Stimulated activated CD8-positive, alpha-beta memory T cell treated with anti-CD3 and anti-CD28 coated beads, Interleukin-15, amount 100 ng/mL, for 1 hour (primary cell): ENCODE data around the gene CPLX3.

Experiments
- DNase-seq: peaks from one replicate; pipeline ENCODE4 v3.0.0-alpha.2; 2020; ENCODE audit warnings: low read depth

CPLX3 gene

GRCh38 chr15:74844319-74845207 lies 18.1 kb downstream of the CPLX3 start:
- DNase-seq, result no peak

DNA sequence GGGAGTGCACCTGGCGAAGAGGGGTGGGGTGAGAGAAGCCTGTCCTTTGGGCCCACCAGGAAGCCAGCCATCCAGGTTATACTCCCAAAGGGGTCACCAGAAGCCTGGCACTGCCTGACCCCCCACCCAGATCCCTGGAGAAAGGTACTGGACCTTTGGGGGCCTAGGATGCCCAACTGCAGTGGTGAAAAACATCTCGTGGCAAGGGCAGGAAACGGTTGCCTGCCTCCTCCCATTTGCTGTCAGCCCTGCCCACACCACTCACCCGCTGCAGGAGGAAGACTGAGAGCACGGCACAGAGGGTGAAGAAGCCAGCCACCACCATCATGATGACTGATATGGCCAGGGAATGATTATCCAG lies 18.8 kb downstream of the CPLX3 start:
- DNase-seq, result peak; percentile 22

DNA sequence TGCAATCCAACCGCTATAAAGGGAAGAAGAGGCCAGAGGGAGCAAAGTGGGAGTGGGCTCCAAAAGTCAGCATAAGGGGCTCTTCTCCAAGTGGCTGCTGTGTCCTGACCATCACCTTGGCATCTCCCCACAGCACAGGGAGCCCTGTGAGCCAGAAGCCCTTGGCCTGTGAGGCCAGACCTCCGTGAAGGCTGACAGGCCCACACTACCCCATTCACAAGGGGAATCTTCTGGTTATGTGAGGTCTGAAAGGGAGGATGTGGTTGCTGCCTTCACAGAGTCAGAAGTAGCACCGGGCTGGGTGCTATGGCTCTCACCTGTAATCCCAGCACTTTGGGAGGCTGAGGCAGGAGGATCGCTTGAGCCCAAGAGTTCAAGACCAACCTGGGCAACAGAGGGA lies 19.2 kb downstream of the CPLX3 start:
- no peak for DNase-seq

DNA sequence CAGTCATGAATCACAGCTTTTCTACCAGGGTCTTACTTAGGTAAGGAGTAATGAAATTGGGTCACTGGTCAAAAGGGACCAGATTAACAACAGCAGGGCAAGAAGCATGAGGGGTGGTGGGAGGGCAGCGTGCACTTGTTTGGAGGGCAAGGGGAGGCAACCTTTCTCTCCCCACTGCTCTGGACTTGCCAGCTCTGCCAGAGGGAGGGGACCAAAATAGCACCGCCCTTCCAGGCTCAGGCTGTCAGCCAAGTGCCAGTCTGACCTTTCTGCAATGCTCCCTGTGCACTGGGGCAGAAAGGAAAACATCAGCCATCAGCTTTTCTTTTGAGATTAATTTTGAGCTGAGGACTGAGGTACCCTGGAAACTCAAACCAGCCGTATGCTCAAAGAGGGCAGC lies 21.0 kb downstream of the CPLX3 start:
- DNase-seq, result no peak

DNA sequence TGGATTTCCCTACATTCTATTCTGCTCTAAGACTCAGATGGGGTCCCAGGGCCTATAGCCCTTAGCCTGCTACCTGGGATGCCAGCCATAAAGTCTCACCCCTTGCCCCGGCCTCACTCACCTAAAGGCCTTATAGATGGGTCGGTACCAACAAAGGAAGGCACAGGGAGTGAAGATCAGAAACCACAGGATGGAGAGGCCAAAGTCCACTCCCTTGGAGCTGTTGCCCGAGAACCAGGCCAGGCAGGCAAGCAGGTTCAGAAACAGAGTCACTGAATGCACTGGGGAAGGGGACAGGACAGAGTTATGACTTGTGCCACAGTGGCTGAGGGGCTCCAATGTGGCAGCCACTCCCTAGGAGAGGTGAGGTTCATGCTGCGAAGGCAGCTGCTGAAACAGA lies 24.0 kb downstream of the CPLX3 start:
- DNase-seq, result no peak

DNA sequence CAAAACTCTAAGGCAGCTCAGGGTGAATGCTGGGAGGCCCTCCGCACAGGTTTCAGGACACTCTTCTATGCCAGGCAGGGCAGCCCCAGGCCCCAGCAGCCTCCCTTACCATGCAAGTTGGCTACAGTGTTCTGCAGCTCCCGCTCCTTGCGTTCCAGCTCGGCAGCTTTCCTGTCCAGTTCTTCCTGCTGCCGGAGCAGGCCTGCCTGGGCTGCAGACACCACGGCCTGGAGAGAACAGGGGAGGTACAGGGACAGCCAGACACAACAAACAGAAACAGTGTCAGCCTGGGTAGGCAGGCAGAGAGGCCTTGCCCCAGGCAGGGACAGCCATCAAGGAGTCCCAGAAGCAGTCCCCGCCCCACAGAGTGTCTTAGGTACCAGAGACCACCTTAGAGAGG lies 25.5 kb downstream of the CPLX3 start:
- DNase-seq, result no peak

- DNase-seq, result no peak
Observed at GRCh38 chr15:74854453-74855022, 28.1 kb downstream of the CPLX3 start.

GRCh38 chr15:74855857-74856256 lies 29.4 kb downstream of the CPLX3 start:
- no peak for DNase-seq

DNA sequence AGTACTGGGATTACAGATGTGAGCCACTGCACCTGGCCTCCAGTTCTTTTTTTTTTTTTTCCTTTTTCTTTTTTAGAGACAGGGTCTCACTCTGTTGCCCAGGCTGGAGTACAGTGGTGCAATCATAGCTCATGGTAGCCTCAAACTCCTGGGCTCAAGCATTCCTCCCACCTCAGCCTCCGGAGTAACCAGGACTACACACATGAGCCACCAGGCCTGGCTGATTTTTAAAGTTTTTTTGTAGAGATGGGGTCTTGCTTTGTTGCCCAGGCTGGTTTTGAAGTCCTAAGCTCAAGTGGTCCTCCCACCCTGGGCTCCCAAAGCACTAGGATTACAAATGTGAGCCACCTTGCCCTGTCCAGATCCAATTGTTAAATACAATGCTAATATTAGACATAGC lies 30.1 kb downstream of the CPLX3 start:
- DNase-seq, result no peak

GRCh38 chr15:74857082-74857655 lies 30.7 kb downstream of the CPLX3 start:
- no peak for DNase-seq

GRCh38 chr15:74857671-74858368 lies 31.4 kb downstream of the CPLX3 start:
- DNase-seq, result no peak

DNA sequence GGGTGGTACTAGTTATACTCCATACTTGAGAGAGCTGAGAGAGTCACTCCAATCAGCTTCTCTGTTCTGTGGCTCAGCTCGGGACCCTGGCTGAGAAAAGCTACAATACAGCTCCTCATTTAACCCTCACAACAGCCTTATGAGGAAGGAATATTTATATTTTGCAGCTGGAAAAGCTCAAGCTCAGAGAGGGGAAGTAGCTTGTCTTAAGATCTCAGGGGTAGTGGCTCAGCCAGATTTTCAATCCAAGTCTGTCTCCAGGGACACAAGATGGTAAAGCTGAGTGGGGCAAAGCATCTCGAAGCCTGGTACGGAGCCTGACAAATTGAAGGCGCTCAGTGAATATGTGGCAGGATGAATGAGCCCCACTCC lies 31.9 kb downstream of the CPLX3 start:
- DNase-seq, result no peak

GRCh38 chr15:74863239-74864056 lies 37.0 kb downstream of the CPLX3 start:
- no peak for DNase-seq

- DNase-seq, result no peak
Observed at GRCh38 chr15:74864296-74864695, 37.9 kb downstream of the CPLX3 start.

GRCh38 chr15:74865316-74865715 lies 38.9 kb downstream of the CPLX3 start:
- DNase-seq, result no peak

DNA sequence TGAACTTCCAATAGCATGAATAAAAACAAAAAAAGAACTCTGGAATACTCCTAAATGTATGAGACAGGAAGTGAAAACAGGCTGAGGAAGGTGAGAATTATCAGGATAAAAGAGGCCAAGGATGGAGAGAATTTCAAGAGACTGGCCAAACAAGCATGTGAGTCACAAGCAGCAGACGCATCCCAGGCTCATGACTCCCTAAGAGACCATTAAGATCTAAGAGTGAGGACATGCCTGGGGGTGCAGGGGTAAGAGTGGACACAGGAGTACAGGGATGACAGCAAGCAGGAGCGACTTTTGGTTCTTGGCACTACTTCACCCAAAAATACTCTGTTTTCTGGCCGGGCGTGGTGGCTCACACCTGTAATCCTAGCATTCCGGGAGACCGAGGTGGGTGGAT lies 39.7 kb downstream of the CPLX3 start:
- no peak for DNase-seq

DNA sequence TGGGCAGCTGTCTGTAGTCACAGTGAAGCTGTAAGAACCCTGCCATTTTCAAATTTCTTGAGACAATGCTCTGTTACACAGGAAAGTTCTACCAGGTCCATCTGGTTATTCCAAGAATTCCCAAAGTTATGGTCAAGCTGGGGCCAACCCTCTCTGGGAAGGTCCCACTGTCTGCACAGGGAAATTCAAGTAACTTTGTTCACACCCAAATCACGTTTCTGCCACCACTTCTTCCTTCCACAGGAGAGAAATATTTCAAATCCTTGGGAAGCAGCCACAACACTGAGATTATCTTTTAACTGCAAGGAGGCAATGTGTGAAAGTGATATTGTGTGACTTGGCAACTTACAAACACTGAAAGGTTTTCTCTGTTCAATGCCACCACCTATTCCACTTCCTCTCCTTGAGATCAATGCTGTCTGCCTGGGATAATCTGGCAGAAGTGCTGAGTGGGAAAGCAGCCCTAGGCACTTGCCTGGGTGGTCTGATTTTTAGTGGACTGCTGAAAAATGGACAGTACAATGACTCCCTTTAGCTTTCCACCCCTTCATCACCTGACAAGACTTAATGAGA lies 41.1 kb downstream of the CPLX3 start:
- no peak for DNase-seq

GRCh38 chr15:74868059-74868458 lies 41.6 kb downstream of the CPLX3 start:
- DNase-seq, result no peak

GRCh38 chr15:74869372-74869725 lies 42.9 kb downstream of the CPLX3 start:
- DNase-seq, result no peak

DNA sequence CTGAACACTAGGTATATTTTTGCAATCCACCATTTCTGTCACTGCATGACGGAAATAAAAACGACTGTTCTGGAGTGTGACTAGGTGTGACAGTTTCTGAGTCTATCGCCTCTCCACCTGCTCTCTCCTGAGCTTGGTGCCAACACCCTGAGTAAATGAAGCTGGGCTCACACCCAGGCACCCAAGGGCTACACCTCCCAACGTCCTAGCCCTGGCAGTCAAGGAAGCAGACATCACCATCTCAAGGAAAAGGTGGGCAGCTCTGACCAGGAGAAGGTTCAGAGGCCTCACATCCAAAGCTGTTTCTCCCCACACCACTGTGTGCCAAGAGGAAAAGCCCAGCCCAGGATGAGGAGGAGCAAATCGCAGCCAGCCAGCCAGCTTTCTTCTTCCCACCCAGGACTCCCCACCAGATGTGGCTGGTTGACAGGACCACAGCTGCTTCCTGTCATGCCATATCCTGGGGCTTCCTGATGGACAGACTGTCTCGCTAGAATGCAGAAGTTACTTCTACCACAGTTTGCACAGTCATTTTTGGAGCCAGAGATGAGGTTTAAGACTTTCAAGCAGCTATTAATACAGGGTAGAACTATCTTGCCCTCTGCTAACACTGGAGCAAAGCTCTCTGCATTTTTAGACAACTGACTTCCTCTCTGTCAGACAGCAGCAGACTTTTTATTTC lies 43.4 kb downstream of the CPLX3 start:
- no peak for DNase-seq
